GM19351 (cell line): ENCODE measurements around the gene KRTAP13-3.
A peak's percentile ranks its signal among the peaks of the same experiment; 100 is the strongest.

ENCODE experiments used
- ATAC-seq: cut with Tn5 transposase; IDR thresholded peaks from one replicate; pipeline ENCODE4 v1.9.1; 2021; ENCODE audit warnings: mild to moderate bottlenecking, moderate library complexity; ENCODE audit not compliant: unreplicated experiment

Gene KRTAP13-3, protein sequence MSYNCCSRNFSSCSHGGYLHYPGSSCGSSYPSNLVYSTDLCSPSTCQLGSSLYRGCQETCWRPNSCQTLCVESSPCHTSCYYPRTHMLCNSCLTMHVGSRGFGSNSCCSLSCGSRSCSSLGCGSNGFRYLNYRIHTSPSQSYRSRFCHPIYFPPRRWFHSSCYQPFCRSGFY

GRCh38 chr21:30425826-30426225 lies at the start of gene KRTAP13-3:
TSS of gene KRTAP13-3 (minus strand) at chr21:30425926. CDS start at chr21:30425912, 14 bp downstream.
- no peak for ATAC-seq

DNA sequence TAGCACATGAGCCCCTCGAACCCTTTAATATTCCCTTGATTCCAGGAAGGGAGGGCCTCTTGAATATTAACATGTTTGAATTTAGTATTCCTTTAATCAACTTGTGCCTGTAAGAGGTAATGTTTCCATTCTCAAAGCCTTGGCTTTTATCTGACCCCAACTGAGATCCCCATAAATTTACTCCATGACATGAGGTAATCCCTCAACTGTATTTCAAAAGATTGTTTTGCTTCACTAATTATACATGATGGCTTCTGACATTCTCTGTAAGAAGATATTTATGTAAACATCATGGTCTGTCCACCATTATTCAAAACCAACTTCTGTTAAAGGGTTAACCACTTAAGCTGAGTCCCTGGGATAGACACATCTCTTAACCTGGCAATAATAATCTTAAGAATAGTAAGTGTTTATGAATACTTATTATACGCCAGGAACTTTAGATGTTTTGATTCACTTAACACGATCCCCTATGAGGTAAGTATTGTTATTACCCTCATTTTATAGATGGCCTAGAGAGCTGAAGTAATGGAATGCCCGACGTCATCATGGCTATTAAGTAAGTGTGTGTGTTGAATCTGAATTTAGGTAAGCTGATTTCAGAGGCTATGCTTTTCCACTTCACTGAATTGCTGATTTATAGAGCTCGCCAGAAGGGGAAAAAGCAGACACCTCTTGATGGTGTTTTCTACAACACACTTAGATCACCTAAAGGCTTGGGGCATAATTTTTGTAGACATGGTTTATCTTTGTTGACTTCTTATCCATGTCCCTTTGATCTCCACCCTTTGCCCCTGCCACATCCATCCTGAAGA lies 43.4 kb upstream of the KRTAP13-3 start:
- no peak for ATAC-seq

- no peak for ATAC-seq
Observed at GRCh38 chr21:30463713-30464112, 38.0 kb upstream of the KRTAP13-3 start.

DNA sequence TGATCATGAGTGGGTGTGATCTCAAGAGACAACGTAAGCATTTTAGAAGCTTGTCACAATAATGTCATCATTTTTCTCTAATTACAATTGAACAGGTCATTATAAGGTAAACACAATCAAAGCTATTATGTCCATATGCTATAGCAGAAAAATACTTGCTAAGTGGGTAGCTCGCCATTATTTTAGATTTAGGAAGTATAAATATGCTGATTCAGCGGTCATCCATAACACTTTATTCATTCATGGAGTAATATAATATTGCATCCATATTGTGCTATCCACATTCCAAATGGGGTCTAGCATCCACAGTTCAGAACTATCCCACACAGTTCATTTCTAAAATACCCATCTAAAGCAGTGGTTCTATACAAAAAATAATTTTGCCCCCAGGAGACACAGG lies 22.8 kb upstream of the KRTAP13-3 start:
- no peak for ATAC-seq

- no peak for ATAC-seq
Observed at GRCh38 chr21:30447056-30447455, 21.3 kb upstream of the KRTAP13-3 start.

GRCh38 chr21:30444204-30444603 lies 18.5 kb upstream of the KRTAP13-3 start:
- ATAC-seq, result no peak

DNA sequence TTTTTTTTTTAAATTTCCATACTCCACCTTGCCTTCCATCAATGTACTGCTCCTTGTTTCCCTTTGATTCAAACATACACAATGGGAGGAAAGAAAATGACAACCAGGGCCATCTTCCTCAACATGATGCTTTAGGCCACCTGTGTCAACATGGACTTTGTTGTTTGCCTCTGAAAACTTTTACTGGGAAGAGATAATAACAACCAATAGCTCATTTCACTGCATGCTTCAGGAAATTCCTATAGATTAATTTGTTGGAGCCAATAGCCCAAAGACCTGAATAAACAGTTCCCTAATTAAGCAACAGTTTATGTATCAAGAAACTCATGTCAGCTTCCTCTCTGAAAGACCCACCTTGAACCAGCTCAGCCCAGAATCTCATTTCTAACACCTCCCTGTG lies 17.5 kb upstream of the KRTAP13-3 start:
- ATAC-seq, result no peak

DNA sequence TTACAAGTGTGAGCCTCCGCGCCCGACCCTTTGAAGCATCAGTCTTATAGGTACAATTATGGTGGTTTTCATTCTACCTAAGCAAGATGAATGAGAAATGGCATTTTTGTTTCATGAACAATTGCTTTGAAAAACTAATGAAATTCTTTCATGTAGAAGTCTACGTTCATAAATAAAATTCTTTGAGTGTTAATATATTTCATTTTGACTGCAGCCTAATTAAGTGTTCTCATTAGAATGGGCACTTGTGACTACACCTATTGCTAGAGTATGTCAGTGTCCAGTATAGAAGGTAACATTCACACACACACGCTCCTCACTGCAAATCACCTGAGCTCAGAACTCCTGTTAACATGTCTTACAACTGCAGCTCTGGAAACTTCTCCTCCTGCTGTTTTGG lies 14.2 kb upstream of the KRTAP13-3 start, which contains the start of gene KRTAP15-1:
KRTAP15-1 (plus strand) TSS at position 301 of the 400 bp plus-strand sequence; CDS start at position 354, 53 bp downstream.
- no peak for ATAC-seq

DNA sequence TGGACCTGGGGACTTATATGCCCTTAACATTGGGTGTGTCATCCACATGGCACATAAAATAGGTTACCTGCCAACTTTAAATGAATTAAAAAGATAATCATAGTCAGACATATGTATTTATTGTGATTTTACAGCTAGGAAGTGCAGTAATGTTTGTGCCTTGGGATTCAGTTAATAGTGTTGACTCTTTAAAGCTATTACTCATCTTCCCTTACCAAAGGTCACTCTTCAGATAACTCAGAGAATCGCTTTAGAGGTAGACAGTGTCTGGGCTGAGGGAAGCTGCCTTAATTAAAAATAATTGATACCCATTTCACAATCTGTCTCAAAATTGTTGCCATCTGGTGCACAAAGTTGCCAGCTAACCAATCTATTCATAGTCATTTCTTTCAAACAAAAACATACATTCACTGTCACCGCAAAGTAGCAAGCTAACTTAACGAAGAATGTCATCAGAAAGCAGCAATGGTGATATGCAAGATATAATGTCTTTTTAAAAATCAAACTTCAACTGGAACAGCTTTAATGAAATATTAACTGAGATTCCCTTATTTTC lies 11.4 kb upstream of the KRTAP13-3 start:
- ATAC-seq, result no peak

GRCh38 chr21:30434033-30434631 lies 8.4 kb upstream of the KRTAP13-3 start:
- ATAC-seq, result peak; percentile 74

DNA sequence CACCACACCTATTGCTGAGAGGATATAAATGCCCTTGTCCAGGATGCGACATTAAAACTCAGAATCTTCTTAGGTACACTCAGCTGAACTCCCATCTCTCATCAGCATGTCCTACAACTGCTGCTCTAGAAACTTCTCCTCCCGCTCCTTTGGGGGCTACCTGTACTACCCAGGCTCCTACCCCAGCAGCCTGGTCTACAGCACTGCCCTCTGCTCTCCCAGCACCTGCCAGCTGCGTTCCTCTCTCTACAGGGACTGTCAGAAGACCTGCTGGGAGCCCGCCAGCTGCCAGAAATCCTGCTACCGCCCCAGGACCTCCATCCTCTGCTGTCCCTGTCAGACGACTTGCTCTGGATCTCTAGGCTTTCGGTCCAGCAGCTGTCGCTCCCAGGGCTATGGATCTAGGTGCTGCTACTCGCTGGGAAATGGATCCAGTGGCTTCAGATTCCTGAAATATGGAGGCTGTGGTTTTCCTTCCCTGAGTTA lies 4.5 kb upstream of the KRTAP13-3 start, which contains the start of gene KRTAP13-4:
KRTAP13-4 (plus strand) TSS at position 51 of the 486 bp plus-strand sequence; CDS start at position 107, 56 bp downstream.
- no peak for ATAC-seq

DNA sequence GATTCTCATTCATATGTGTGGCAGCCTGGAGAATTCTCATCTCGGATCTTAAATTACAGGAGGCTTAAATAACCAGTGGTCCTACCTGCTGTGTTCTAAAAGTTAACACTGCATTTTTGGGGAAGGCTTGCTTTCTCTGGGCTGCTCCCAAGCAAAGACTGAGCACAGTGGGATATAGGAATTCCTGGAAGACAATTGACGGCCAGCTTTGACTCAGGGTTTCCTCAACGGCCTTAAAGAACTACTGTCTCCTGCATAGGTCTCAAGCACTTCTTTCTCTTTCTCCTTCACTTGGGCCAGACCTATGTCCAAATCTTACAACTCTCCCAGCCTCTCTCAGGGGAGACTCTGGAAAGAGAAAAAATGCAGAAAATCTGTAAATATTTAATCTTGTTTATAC lies 1.0 kb upstream of the KRTAP13-3 start:
- ATAC-seq, result no peak

DNA sequence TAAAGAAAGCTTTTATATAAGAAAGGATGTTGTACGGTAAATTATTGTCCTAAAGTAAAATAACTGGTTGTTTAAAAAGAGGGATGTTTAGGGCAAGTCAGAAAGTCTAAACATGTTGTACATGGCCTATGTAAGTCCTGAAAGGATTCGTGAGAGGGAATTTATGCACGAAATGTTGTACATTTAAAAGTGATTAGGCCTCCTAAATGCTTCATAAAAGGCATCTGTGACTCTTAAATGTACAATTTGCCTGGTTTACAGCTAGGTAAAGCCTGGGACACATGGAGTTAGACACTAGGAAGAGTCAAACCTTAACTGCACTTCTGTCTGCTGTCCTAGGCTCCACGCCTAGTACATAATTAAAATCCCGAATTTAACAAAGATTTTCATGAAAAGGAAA lies 9.7 kb downstream of the KRTAP13-3 start:
- no peak for ATAC-seq

DNA sequence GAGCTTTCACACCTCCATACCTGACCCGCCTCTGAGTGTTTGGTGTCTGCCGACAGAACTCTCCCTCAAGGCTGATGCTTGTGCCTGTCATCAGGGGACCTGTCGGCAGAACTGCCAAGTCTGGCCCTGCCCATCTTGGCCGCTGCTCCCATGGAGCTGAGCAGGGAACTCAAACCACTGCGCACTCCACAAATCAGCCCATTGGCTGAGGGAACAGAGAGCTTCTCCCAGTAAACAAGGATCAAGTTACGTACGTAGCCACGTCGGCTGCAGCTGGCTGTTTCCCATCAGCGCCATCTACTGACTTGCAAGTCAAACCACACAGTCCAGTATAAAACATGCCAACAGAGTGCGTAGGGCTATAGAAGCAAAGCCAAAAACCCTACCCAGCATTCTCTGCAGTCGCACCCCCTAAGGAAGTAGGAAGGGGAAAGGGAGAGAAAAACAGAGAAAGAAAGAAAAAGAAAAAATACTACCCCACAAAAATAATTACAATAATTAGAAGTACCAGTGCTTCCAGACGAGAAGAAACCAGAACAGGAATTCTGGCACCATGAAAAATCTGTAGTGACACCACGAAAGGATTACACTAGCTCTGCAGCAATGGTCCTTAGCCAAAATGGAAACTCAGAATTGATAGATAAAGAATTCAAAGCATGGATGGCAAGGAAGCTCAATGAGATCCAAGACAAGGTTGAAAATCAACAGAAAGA lies 16.8 kb downstream of the KRTAP13-3 start:
- no peak for ATAC-seq

- ATAC-seq, result no peak
Observed at GRCh38 chr21:30395731-30396130, 30.0 kb downstream of the KRTAP13-3 start, which contains the start of gene KRTAP13-1. TSS of gene KRTAP13-1 (plus strand) at chr21:30396031. CDS start at chr21:30396087, 56 bp downstream.

DNA sequence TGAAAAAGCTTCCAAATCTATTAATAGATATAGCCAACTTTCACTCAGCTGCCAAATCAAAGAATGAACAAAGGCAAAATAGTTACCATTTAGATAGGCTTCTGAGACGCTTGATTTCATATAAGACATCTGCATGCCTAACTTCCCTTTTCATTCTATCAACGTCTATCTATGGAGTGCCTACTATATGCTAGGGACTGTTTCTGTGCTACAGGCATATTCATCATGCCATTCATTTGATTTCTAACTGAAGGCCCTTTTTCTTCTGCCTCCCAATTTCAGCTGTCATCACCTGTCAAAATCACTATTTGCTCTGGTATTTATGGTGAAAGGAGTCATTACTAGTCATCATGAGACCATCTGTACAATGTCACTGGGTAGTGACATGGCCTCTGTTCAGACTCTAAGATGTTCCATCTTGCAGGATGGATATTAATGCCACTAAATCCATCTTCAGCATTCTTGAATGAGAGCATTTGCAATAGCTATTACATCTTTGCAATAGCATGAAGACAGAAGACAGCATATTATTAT lies 34.2 kb downstream of the KRTAP13-3 start:
- no peak for ATAC-seq

GRCh38 chr21:30382201-30382600 lies 43.5 kb downstream of the KRTAP13-3 start:
- no peak for ATAC-seq
